Lower leg skin (tissue), 4 donors: ENCODE results near the gene STOM. TPM values are rescaled to one million over a fixed set of nuclear protein-coding genes. Genes with fewer than 3 reads are reported as not detected.

Source experiments
- DNase-seq, 2 donors: peaks; one replicate each; pipeline ENCODE4 v3.0.0-alpha.2; 2019; ENCODE audit warnings: low spot score in 2 of 2
- H3K4me3 ChIP-seq: fragments of 200-600 bp; sonication (generic); 2 replicates; pipeline ENCODE4 v1.5.1; 2017; ENCODE audit warnings: mild to moderate bottlenecking, low read depth; ENCODE audit not compliant: poor library complexity, severe bottlenecking
- POLR2A ChIP-seq, 2 donors: fragments of 450-650 bp; IDR thresholded peaks; one replicate each; pipeline ENCODE4 v1.6.1; 2016 to 2017; ENCODE audit warnings: antibody characterized with exemption in 2 of 2, mild to moderate bottlenecking in 1 of 2, moderate library complexity in 1 of 2
- WGBS, 2 donors: methylation state at CpG; one replicate each; pipeline ENCODE4 v1.1.5; 2018; 5-methylcytosine and 5-hydroxymethylcytosine counted together
- intact Hi-C: fragments of 100-400 bp; cut with DNase I; formaldehyde crosslinking; loops from one replicate; pipeline ENCODE4 v1.15.0; 2023; ENCODE audit warnings: low total_unique reads
- total RNA-seq, 4 donors: library from RNA; depleted of rRNA; stranded (reverse); fragments of >200 nt; gene quantifications; one replicate each; pipeline ENCODE4 v1.1.0, GENCODE V29; 2016
- TF ChIP-seq, protein P1 (sequence below), 3 donors: fragments of 450-650 bp; IDR thresholded peaks; one replicate each; pipeline ENCODE4 v1.5.1; 2016; ENCODE audit warnings: antibody characterized with exemption in 3 of 3, mild to moderate bottlenecking in 3 of 3, moderate library complexity in 2 of 3

Gene STOM
- total RNA-seq, 4 donors from 2014 or later: 131 to 323 (median 208) TPM

DNA sequence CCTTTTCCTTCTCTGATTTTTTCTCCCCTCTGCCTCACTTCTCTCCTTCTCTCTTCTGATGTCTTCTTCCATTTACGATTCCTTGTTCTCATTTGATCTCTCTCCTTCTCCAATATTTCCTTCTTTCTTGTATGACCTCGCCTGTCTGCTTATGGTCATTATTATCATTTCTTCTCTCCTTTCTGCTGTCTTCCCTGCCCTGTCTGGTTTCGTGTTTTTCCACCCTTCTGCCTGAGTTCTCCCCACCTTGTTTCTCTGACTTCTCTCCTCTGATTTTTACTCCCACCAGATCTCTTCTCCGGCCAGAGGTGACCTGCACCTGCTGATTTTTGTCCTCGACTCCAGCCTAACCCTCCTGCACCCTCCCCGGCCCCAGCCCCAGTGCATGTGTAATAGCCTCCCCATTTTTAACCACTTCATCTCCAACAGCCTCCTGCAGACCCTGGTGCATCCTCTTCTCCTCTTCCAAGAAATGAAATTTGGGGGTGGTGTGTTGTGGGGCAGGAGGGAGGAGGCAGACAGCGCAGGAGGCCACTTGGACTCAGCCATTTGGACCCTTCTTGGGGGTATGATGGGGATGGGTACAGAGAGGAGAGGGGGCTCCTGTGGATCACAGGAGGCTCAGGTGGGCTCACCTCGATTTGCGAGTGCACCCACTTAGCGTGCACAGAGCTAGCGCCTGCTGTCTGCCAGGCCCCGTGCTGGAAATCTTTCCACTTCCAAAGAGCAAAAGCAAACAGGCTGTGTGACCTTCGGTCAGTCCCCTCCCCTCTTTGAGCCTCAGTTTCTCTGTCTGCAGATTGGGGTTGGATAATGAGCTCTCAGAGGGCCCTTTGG lies 69.5 kb downstream of the STOM start:
- intact Hi-C loops: no loop called here

DNA sequence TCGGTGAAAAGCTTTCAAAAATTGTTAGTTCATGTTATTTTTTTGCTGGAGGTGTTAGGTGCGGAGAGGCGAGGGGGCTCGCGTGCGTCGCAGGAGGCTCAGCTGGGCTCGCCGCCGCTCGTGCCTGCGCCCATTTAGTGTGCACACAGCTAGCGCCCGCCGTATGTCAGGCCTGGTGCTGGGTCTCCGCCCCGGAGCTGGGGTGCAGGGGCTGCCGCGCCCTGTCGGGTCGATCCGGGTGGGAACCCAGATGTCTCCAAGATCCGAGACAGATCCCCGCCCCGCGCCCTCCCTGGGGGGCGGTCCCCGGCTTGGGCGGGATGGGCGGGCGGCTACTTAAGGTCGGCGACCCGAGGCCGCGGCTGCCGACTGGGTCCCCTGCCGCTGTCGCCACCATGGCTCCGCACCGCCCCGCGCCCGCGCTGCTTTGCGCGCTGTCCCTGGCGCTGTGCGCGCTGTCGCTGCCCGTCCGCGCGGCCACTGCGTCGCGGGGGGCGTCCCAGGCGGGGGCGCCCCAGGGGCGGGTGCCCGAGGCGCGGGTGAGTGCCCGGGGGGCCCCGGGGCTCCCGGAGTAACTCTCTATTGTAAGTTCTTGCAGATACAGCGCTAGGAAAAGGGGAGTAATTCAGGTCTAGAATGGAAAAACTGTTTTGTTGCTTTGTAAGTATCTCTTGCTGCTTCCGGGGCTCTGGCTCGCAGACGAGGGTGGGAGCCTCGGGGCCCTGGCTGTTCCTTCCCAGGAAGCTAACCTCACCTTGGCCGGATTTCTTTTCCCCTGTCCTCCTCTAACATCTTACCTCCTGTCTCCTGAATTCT lies 70.4 kb downstream of the STOM start:
- DNase-seq: peak; percentile 75 to 96
- 2 to 4% methylated on average over 27 to 38 of the region's 74 CpGs for WGBS, 2 donors

More for the DNA sequence above, 69.5 kb downstream of the STOM start:
- WGBS, 2 donors: 42 to 45% methylated on average over 13 of the region's 13 CpGs
- peak in 1 of 2 donors; percentile 73 for DNase-seq
- no peak for TF ChIP-seq POLR2A (IDR thresholded peaks at IDR 0.05)
- TF ChIP-seq, protein P1, sequence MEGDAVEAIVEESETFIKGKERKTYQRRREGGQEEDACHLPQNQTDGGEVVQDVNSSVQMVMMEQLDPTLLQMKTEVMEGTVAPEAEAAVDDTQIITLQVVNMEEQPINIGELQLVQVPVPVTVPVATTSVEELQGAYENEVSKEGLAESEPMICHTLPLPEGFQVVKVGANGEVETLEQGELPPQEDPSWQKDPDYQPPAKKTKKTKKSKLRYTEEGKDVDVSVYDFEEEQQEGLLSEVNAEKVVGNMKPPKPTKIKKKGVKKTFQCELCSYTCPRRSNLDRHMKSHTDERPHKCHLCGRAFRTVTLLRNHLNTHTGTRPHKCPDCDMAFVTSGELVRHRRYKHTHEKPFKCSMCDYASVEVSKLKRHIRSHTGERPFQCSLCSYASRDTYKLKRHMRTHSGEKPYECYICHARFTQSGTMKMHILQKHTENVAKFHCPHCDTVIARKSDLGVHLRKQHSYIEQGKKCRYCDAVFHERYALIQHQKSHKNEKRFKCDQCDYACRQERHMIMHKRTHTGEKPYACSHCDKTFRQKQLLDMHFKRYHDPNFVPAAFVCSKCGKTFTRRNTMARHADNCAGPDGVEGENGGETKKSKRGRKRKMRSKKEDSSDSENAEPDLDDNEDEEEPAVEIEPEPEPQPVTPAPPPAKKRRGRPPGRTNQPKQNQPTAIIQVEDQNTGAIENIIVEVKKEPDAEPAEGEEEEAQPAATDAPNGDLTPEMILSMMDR (IDR thresholded peaks at IDR 0.05): no peak
- peak overlapping the region; percentile 38 for H3K4me3 ChIP-seq

DNA sequence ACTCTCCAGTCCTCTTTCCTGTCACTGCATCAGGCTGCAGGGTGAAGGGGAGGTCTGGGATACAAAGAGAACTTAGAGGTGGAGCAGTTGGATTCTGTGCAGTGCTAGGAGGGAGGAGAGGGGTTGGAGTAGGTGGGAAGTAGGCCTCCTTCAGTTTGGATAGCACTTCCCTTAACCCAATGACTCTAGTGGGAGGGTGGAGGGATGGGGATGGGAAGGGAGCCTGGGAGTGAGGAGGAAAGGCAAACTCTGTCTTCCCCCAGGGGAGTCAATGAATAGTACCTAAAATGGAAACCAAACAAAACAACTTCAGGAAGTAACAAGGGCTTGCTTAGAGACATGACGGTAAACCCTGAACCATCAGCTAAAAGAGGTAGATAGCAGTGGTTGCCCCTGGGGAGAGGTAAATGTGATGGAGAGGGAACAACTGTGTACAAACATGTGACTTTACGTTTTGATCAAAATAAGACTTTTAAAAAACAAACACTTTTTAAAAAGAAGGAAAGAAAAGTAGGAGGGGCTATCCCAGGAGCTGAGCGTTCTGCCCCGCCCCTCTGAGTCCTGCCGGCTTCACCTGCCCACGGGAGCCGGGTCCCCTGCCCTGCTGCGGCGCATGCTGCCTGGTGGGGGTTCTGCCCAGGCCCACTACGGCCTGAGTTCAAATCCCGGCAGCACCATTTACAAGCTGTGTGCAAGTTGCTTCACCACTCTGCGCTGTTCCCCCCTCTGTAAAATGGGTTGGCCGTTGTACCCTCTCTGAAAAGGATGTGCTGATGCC lies 71.2 kb downstream of the STOM start:
- H3K4me3 ChIP-seq: peak overlapping the region; percentile 38
- TF ChIP-seq, protein P1 (IDR thresholded peaks at IDR 0.05): no peak
- TF ChIP-seq POLR2A (IDR thresholded peaks at IDR 0.05): no peak
- intact Hi-C loops: no loop called here
- peak; percentile 54 to 87 for DNase-seq
- WGBS, 2 donors: 15 to 17% methylated on average over 13 of the region's 13 CpGs

More for the DNA sequence above, 70.4 kb downstream of the STOM start:
- TF ChIP-seq, protein P1 (IDR thresholded peaks at IDR 0.05): no peak
- TF ChIP-seq POLR2A (IDR thresholded peaks at IDR 0.05): no peak
- peak overlapping the region; percentile 38 for H3K4me3 ChIP-seq
- intact Hi-C loops: no loop called here

DNA sequence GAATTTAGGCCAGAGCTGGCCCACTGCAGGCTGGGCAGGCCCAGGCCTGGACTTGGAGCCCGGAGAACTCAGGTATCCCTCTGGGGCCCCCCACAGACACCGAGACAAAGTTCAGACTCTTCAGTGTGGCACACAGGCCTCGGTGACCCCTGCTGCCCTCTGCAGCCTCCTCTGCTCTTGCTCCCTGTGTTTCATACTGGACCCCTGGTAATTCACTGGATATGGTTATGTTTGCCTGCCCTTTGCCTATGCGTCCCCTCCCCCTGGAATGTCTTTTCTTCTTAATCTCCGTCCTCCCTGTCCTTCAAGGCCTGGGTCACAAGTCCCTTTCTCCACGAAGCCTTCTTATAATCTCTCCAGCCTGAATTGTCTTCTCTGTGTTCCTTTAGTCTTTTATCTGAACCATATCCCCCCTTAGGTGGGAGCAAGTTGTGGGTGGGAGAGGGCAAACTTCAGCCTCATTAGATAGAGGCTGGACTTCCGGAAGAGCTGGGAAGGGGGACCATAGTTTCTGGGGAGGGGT lies 72.0 kb downstream of the STOM start:
- H3K4me3 ChIP-seq: no peak overlapping the region

DNA sequence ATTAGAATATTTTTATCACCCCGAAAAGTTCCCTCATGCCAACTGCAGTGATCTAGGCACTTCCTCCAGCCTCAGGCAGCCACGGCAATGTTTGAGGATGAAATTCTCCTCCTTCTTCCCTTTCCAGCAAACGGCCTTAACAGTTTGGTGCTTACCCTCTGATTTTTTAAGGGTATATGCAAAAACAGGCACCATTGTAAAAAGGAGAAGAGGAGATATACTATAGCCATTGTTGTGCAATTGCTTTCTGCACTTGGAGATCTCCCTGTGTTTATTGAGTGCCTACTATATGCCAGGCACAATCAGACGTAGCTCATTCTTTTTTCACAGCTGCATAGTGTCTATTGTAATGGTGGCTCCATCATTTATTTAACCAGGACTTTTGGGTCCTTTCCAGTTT lies 72.7 kb downstream of the STOM start:
- DNase-seq: no peak
- no peak overlapping the region for H3K4me3 ChIP-seq
- WGBS, 2 donors: 26% methylated on average over 4 of the region's 4 CpGs
- intact Hi-C loops: no loop called here
- TF ChIP-seq, protein P1 (IDR thresholded peaks at IDR 0.05): no peak
- TF ChIP-seq POLR2A (IDR thresholded peaks at IDR 0.05): no peak

More for the DNA sequence above, 72.0 kb downstream of the STOM start:
- peak in 1 of 2 donors; percentile 74 for DNase-seq
- WGBS, 2 donors: 81 to 88% methylated on average over 7 of the region's 7 CpGs
- no peak for TF ChIP-seq POLR2A (IDR thresholded peaks at IDR 0.05)
- intact Hi-C loops: no loop called here
